Loucy (cell line): ENCODE measurements around the gene AQP11.

Experiments
- H2AFZ ChIP-seq: fragments of 200-600 bp; sonication (generic); 2 replicates; pipeline ENCODE4 v1.6.0; 2016; ENCODE audit warnings: antibody characterized with exemption, mild to moderate bottlenecking, low read length, moderate library complexity
- H3F3A ChIP-seq: fragments of 200-600 bp; 2 replicates; pipeline ENCODE4 v1.6.0; 2016; ENCODE audit warnings: antibody characterized with exemption, low read depth, mild to moderate bottlenecking
- H3K27me3 ChIP-seq: fragments of 200-600 bp; sonication (generic); 2 replicates; pipeline ENCODE4 v1.6.1; 2014; ENCODE audit warnings: low read length, mild to moderate bottlenecking; ENCODE audit not compliant: insufficient read depth, poor library complexity, severe bottlenecking
- H3K36me3 ChIP-seq: fragments of 200-600 bp; sonication (generic); 2 replicates; pipeline ENCODE4 v1.6.1; 2016; ENCODE audit warnings: low read length; ENCODE audit not compliant: insufficient read depth
- H3K4me1 ChIP-seq: fragments of 200-600 bp; sonication (generic); 2 replicates; pipeline ENCODE4 v1.5.1; 2014; ENCODE audit warnings: low read length, mild to moderate bottlenecking; ENCODE audit not compliant: insufficient read depth, poor library complexity, severe bottlenecking
- H3K4me2 ChIP-seq: fragments of 200-600 bp; sonication (generic); 2 replicates; pipeline ENCODE4 v1.6.0; 2014; ENCODE audit warnings: antibody characterized with exemption, low read length, low read depth, mild to moderate bottlenecking; ENCODE audit not compliant: poor library complexity, severe bottlenecking
- H3K4me3 ChIP-seq: fragments of 200-600 bp; sonication (generic); 2 replicates; pipeline ENCODE4 v1.5.1; 2014; ENCODE audit warnings: low read length, mild to moderate bottlenecking, mixed read lengths; ENCODE audit not compliant: poor library complexity, severe bottlenecking
- H3K79me2 ChIP-seq: fragments of 200-600 bp; sonication (generic); 2 replicates; pipeline ENCODE4 v1.6.1; 2014; ENCODE audit warnings: low read length; ENCODE audit not compliant: insufficient read depth
- H3K9ac ChIP-seq: fragments of 200-600 bp; sonication (generic); 2 replicates; pipeline ENCODE4 v1.6.0; 2014; ENCODE audit warnings: mild to moderate bottlenecking, low read depth, low read length, moderate library complexity; ENCODE audit not compliant: poor library complexity, severe bottlenecking
- H3K9me2 ChIP-seq: fragments of 200-600 bp; sonication (generic); replicated peaks from 2 replicates; pipeline ENCODE4 v1.6.1; 2016; ENCODE audit warnings: low read depth, low read length, mixed read lengths
- H3K9me3 ChIP-seq: fragments of 200-600 bp; sonication (generic); 2 replicates; pipeline ENCODE4 v1.6.1; 2014; ENCODE audit warnings: mild to moderate bottlenecking, antibody characterized with exemption, low read length, low read depth; ENCODE audit not compliant: insufficient read depth
- H4K20me1 ChIP-seq: fragments of 200-600 bp; sonication (generic); 2 replicates; pipeline ENCODE4 v1.6.0; 2014; ENCODE audit warnings: antibody characterized with exemption, low read length, mild to moderate bottlenecking; ENCODE audit not compliant: insufficient read depth, poor library complexity, severe bottlenecking
- EZH2phosphoT487 ChIP-seq: fragments of 200-600 bp; IDR thresholded peaks from 2 replicates; pipeline ENCODE4 v1.6.1; 2018; ENCODE audit warnings: antibody characterized with exemption, mild to moderate bottlenecking, moderate library complexity, borderline replicate concordance
- TF ChIP-seq, protein P1 (sequence below): fragments of 200-600 bp; sonication (generic); conservative IDR thresholded peaks from 2 replicates; pipeline ENCODE4 v1.5.1; 2014; ENCODE audit warnings: mild to moderate bottlenecking, antibody characterized with exemption, low read length

Gene AQP11

DNA sequence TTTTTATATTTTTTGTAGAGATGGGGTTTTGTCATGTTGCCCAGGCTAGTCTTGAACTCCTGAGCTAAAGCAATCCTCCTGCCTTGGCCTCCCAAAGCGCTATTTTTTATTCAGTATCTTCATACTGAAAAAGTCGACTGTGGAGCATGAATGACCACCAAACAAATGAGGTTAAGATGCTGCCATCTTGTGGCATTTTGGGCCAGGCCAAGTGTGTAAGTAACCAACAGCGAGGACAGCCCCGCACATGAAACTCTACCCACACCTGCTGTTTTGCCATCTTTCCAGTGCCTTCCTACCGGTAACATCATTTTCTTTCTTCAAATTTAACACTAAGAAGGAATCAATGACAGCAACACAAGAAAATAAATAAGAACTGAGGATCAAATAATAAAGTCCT is 32.2 kb upstream of the AQP11 start:
- Histone ChIP-seq H3F3A (no peaks in the 10 kb centered on the region), H2AFZ (no peak overlapping the region), H4K20me1 (no peaks in the 10 kb centered on the region), H3K79me2 (no peaks in the 10 kb centered on the region), H3K9me2 (no peaks in the 10 kb centered on the region), H3K4me1 (no peaks in the 10 kb centered on the region), H3K9ac (no peak overlapping the region), H3K4me2 (no peak overlapping the region), H3K27me3 (no peaks in the 10 kb centered on the region), H3K36me3 (no peaks in the 10 kb centered on the region), H3K9me3 (no peaks in the 10 kb centered on the region), H3K4me3 (no peak overlapping the region)
- TF ChIP-seq, protein P1, sequence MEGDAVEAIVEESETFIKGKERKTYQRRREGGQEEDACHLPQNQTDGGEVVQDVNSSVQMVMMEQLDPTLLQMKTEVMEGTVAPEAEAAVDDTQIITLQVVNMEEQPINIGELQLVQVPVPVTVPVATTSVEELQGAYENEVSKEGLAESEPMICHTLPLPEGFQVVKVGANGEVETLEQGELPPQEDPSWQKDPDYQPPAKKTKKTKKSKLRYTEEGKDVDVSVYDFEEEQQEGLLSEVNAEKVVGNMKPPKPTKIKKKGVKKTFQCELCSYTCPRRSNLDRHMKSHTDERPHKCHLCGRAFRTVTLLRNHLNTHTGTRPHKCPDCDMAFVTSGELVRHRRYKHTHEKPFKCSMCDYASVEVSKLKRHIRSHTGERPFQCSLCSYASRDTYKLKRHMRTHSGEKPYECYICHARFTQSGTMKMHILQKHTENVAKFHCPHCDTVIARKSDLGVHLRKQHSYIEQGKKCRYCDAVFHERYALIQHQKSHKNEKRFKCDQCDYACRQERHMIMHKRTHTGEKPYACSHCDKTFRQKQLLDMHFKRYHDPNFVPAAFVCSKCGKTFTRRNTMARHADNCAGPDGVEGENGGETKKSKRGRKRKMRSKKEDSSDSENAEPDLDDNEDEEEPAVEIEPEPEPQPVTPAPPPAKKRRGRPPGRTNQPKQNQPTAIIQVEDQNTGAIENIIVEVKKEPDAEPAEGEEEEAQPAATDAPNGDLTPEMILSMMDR, result peak; percentile 57
- TF ChIP-seq EZH2phosphoT487, result no peak

DNA sequence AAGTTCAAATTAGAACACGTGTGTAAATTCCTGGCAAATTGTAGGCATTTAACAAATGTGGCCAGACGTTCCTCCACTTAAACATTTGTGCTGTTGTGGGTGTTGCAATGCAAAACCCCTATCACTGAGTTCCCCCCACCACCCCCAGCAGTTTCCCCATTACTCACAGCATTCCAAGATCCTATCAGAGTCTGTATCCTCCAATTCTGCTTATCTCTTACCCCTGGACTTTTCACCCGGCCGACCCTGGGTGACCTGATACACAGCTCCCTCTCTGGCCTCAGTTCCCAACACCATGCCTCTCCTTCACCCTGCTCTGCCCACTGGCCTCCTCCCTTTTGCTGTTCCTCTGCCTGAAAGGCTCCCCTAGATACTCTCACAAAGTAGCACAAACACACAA is 31.4 kb upstream of the AQP11 start:
- TF ChIP-seq, protein P1, result no peak
- TF ChIP-seq EZH2phosphoT487, result no peak
- no peaks in the 10 kb centered on the region for H3K27me3 ChIP-seq
- no peak overlapping the region for H3K4me3 ChIP-seq
- H3K4me2 ChIP-seq, result no peak overlapping the region
- H3K36me3 ChIP-seq, result no peaks in the 10 kb centered on the region
- H3K79me2 ChIP-seq, result no peaks in the 10 kb centered on the region
- H3K9me3 ChIP-seq, result no peaks in the 10 kb centered on the region
- H2AFZ ChIP-seq, result no peak overlapping the region
- H4K20me1 ChIP-seq, result no peaks in the 10 kb centered on the region
- H3K4me1 ChIP-seq, result no peaks in the 10 kb centered on the region
- H3K9me2 ChIP-seq, result no peaks in the 10 kb centered on the region
- H3K9ac ChIP-seq, result no peak overlapping the region
- no peaks in the 10 kb centered on the region for H3F3A ChIP-seq

DNA sequence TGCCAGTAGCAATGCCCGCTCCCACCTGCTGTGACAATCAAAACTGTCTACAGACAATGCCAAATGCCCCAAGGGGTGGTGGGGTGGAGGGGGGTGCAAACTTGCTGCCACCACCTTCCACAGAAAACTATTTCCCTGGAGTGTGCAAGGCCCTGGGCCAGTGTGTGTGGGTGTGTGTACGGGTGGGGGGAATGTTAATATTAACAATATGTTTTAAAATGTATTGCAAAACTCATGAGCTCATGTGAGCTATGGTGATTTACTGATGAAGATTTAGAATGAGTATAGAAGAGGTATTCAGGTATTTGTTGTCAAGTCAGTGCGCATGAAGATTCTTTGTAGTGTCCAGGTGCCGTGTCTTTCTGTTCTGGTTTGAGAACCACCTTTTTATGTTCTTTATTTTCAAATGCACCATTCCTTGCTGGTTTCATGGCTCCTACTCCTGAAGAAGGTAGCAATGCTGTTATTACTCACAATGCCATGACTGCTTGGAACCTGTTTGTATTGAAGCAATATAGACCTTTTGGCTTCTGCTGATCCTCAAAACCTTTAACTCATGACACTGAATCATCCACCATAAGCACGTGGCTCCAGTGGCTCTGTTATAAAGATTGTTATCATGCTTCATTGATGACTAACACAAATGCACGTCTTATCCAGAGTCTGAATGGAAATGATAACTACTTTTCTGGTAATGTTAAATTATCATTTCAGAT is 29.9 kb upstream of the AQP11 start:
- Histone ChIP-seq H2AFZ (no peak overlapping the region), H3F3A (no peaks in the 10 kb centered on the region), H3K4me3 (no peak overlapping the region), H3K9me2 (no peaks in the 10 kb centered on the region), H3K4me2 (no peak overlapping the region), H3K4me1 (no peaks in the 10 kb centered on the region), H3K27me3 (no peaks in the 10 kb centered on the region), H3K9ac (no peak overlapping the region), H4K20me1 (no peaks in the 10 kb centered on the region), H3K36me3 (no peaks in the 10 kb centered on the region), H3K79me2 (no peaks in the 10 kb centered on the region), H3K9me3 (no peaks in the 10 kb centered on the region)
- TF ChIP-seq, protein P1, result no peak
- no peak for TF ChIP-seq EZH2phosphoT487
